Measurements from ENCODE around the gene CFAP57. TPM values are rescaled to one million over a fixed set of nuclear protein-coding genes. Genes with fewer than 3 reads are reported as not detected.

Gene CFAP57
- total and polyA plus RNA-seq, 9 of the 15 experiments (the other 6 are each of a cell fraction or from before 2014, with no cell fraction given), result 0.04 to 0.22 (median 0.07) TPM; not detected in 3

- 0 out of 2 replicates have a peak, but pooled peaks have one; percentile 53 for TF ChIP-seq RREB1 (CRISPR knock-in tag; IDR thresholded peaks at IDR 0.05)
- TF ChIP-seq HMGN3 (IDR thresholded peaks at IDR 0.05; ENCODE audit: borderline replicate concordance, extremely low read depth, insufficient read length, low read depth, low read length), result no peak
- peak; percentile 80 for TF ChIP-seq FOXJ2 (tag; IDR thresholded peaks at IDR 0.05)
- TF ChIP-seq ARID4B (CRISPR knock-in tag; IDR thresholded peaks at IDR 0.05), result no peak
- no peak for TF ChIP-seq MLLT1 (IDR thresholded peaks at IDR 0.05)
- TF ChIP-seq UBTF (IDR thresholded peaks at IDR 0.05; ENCODE audit: borderline replicate concordance in 1 of 2, low read depth in 2 of 2, low read length in 2 of 2), result no peak
- no peak for TF ChIP-seq CHAMP1 (IDR thresholded peaks at IDR 0.05)
Observed at GRCh38 chr1:43274125-43274803, 102.1 kb downstream of the CFAP57 start (continued).

All from K562 (cell line).